Sigmoid colon (tissue), 7 donors: ENCODE results near the gene PCDHB3. TPM values are rescaled to one million over a fixed set of nuclear protein-coding genes. Genes with fewer than 3 reads are reported as not detected.
"Not testable (repeated sequence)": the region's sequence is repeated elsewhere in the genome, so short reads cannot be mapped to it uniquely, and the experiment has no call there.

ENCODE experiments used
- DNase-seq: peaks from one replicate; pipeline ENCODE4 v3.0.0-alpha.2; 2019
- H3K27ac ChIP-seq, 4 donors: fragments of 200-600 bp; sonication (generic); one replicate each; pipeline ENCODE4 v1.5.1; 2016 to 2019; ENCODE audit warnings: mild to moderate bottlenecking in 1 of 4
- H3K27me3 ChIP-seq, 3 donors: fragments of 200-600 bp; sonication (generic); one replicate each; pipeline ENCODE4 v1.5.1; 2019; ENCODE audit warnings: mild to moderate bottlenecking in 1 of 3
- H3K36me3 ChIP-seq, 4 donors: fragments of 200-600 bp; sonication (generic); one replicate each; pipeline ENCODE4 v1.5.1; 2016 to 2019
- H3K4me1 ChIP-seq, 4 donors: fragments of 200-600 bp; sonication (generic); one replicate each; pipeline ENCODE4 v1.5.1; 2017 to 2019
- H3K4me3 ChIP-seq, 4 donors: fragments of 200-600 bp; sonication (generic); one replicate each; pipeline ENCODE4 v1.5.1; 2017 to 2019; ENCODE audit warnings: mild to moderate bottlenecking in 2 of 4, moderate library complexity in 1 of 4
- H3K9me3 ChIP-seq, 4 donors: fragments of 200-600 bp in 3 of 4; sonication (generic) in 3 of 4; one replicate each; pipeline versions ENCODE4 v1.5.1 to v1.6.1; 2013 to 2019
- CTCF ChIP-seq, 4 experiments: fragments of 450-650 bp in 3 of 4; fragments of 200-600 bp in 1 of 4; IDR thresholded peaks; one replicate each; pipeline ENCODE4 v1.5.1; 2016 to 2019; ENCODE audit warnings: antibody characterized with exemption in 4 of 4, mild to moderate bottlenecking in 3 of 4, moderate library complexity in 2 of 4
- EP300 ChIP-seq, 4 donors: sonication (generic); formaldehyde crosslinking; IDR thresholded peaks; one replicate each; pipeline ENCODE4 v1.6.1; 2017; ENCODE audit warnings: antibody characterized with exemption in 4 of 4
- POLR2A ChIP-seq, 2 donors: fragments of 450-650 bp; IDR thresholded peaks; one replicate each; pipeline ENCODE4 v1.6.1; 2016; ENCODE audit warnings: antibody characterized with exemption in 2 of 2, mild to moderate bottlenecking in 2 of 2, moderate library complexity in 2 of 2
- POLR2AphosphoS5 ChIP-seq, 4 donors: sonication (generic); formaldehyde crosslinking; IDR thresholded peaks; one replicate each; pipeline ENCODE4 v1.6.1; 2017; ENCODE audit warnings: antibody characterized with exemption in 4 of 4
- WGBS, 2 donors: extraction: QIAGEN DNeasy Blood & Tissue Kit; methylation state at CpG; one replicate each; pipeline ENCODE4 v1.1.7; 2013; 5-methylcytosine and 5-hydroxymethylcytosine counted together
- intact Hi-C: fragments of 100-400 bp; cut with DNase I; formaldehyde crosslinking; loops from one replicate; pipeline ENCODE4 v1.15.1; 2023
- polyA plus RNA-seq, 3 donors: library from polyadenylated mRNA; stranded (reverse); fragments of 200-250 nt; gene quantifications; one replicate each; pipeline ENCODE4 v1.2.3, GENCODE V29; 2013
- total RNA-seq, 4 donors: library from RNA; depleted of rRNA; stranded (reverse); fragments of >200 nt; gene quantifications; one replicate each; pipeline ENCODE4 v1.1.0, GENCODE V29; 2016
- donor health status: healthy with polysubstance abuse.
- donor health status: Bipolar disorder and iron deficiency.
- donor health status: healthy.

PCDHB3 gene
- total and polyA plus RNA-seq, 7 donors: 0.23 to 4.9 (median 1.8) TPM; not detected in 2

DNA sequence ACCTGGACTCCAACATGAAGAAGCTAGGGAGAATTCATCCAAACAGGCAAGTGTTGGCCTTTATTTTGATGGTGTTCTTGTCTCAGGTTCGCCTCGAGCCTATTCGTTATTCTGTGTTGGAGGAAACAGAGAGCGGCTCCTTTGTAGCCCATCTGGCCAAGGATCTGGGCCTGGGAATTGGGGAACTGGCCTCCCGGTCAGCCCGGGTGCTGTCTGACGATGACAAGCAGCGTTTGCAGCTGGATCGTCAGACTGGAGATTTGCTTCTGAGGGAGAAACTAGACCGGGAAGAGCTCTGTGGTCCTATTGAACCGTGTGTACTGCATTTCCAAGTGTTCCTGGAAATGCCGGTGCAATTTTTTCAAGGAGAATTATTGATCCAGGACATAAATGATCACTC, 21.7 kb downstream of the PCDHB3 start:
- 45 to 60% methylated on average over 12 of the region's 12 CpGs for WGBS, 2 donors
- Histone ChIP-seq H3K36me3 (no peaks in the 10 kb centered on the region), H3K4me1 (no peaks in the 10 kb centered on the region), H3K27me3 (peaks cover 0 to 5% (median 0%) of the 10 kb centered on the region in 3 donors), H3K4me3 (peak overlapping the region; percentile 5 to 33 (median 29)), H3K27ac (peak overlapping the region; percentile 0 to 33 (median 24)), H3K9me3 (peaks cover 2 to 16% (median 5%) of the 10 kb centered on the region in 4 donors)
- TF ChIP-seq EP300 (IDR thresholded peaks at IDR 0.05) (no peak), POLR2A (IDR thresholded peaks at IDR 0.05) (no peak), CTCF (IDR thresholded peaks at IDR 0.05) (no peak), POLR2AphosphoS5 (IDR thresholded peaks at IDR 0.05) (no peak)
- intact Hi-C loops: no loop called here
- DNase-seq: no peak

- H3K36me3 ChIP-seq, DNase-seq, H3K27ac ChIP-seq, H3K27me3 ChIP-seq, H3K4me1 ChIP-seq, intact Hi-C loops: not testable (repeated sequence)
- peak overlapping the region in 1 of 4 donors; percentile 3 for H3K4me3 ChIP-seq
- H3K9me3 ChIP-seq: peaks cover 0 to 11% (median 7%) of the 10 kb centered on the region in 4 donors
- 44 to 72% methylated on average over 68 to 71 of the region's 73 CpGs for WGBS, 2 donors
Observed at GRCh38 chr5:141123396-141124135, 23.3 kb downstream of the PCDHB3 start.

- TF ChIP-seq EP300 (IDR thresholded peaks at IDR 0.05) (no peak), POLR2AphosphoS5 (IDR thresholded peaks at IDR 0.05) (no peak), POLR2A (IDR thresholded peaks at IDR 0.05) (no peak), CTCF (IDR thresholded peaks at IDR 0.05) (no peak)
- intact Hi-C loops: no loop called here
- H3K4me3 ChIP-seq: no peak overlapping the region
- H3K27ac ChIP-seq: no peak overlapping the region
- H3K4me1 ChIP-seq: no peaks in the 10 kb centered on the region
- H3K27me3 ChIP-seq: peaks cover 0 to under 1% (median 0%) of the 10 kb centered on the region in 3 donors
- DNase-seq: no peak
- H3K9me3 ChIP-seq: peaks cover 0 to 11% (median 5%) of the 10 kb centered on the region in 4 donors
- WGBS, 2 donors: 94% methylated on average over 1 of the region's 1 CpG
- H3K36me3 ChIP-seq: no peaks in the 10 kb centered on the region
Observed at GRCh38 chr5:141127305-141127704, 27.0 kb downstream of the PCDHB3 start.

- intact Hi-C loops: no loop called here
- H3K4me1 ChIP-seq: no peaks in the 10 kb centered on the region
- no peak for DNase-seq
- H3K27me3 ChIP-seq: no peaks in the 10 kb centered on the region
- H3K4me3 ChIP-seq: peak within 1 kb of the TSS; percentile 12 to 44 (median 34)
- H3K9me3 ChIP-seq: peaks cover 9 to 42% (median 22%) of the 10 kb centered on the region in 4 donors
- H3K27ac ChIP-seq: no peak within 1 kb of the TSS
- TF ChIP-seq POLR2A (IDR thresholded peaks at IDR 0.05) (no peak), EP300 (IDR thresholded peaks at IDR 0.05) (no peak), CTCF (IDR thresholded peaks at IDR 0.05) (peak in 1 of 4 experiments; percentile 28)
- WGBS, 2 donors: 23 to 43% methylated on average over 22 of the region's 22 CpGs
- no peaks in the 10 kb centered on the region for H3K36me3 ChIP-seq
Observed at GRCh38 chr5:141135030-141135717, 34.9 kb downstream of the PCDHB3 start, which contains the start of gene PCDHB5. PCDHB5 (plus strand) TSS chr5:141135206; CDS start chr5:141135435, 229 bp downstream.

- H3K4me3 ChIP-seq: peak overlapping the region; percentile 12 to 44 (median 34)
- no peak for TF ChIP-seq EP300 (IDR thresholded peaks at IDR 0.05)
- no peak for TF ChIP-seq CTCF (IDR thresholded peaks at IDR 0.05)
- H3K9me3 ChIP-seq: peaks cover 9 to 42% (median 22%) of the 10 kb centered on the region in 4 donors
- no peak overlapping the region for H3K27ac ChIP-seq
- H3K4me1 ChIP-seq: no peaks in the 10 kb centered on the region
- no peak for DNase-seq
- intact Hi-C loops: no loop called here
- WGBS, 2 donors: 49 to 67% methylated on average over 19 of the region's 19 CpGs
- no peaks in the 10 kb centered on the region for H3K36me3 ChIP-seq
- no peaks in the 10 kb centered on the region for H3K27me3 ChIP-seq
Observed at GRCh38 chr5:141135718-141136266, 35.5 kb downstream of the PCDHB3 start.

DNA sequence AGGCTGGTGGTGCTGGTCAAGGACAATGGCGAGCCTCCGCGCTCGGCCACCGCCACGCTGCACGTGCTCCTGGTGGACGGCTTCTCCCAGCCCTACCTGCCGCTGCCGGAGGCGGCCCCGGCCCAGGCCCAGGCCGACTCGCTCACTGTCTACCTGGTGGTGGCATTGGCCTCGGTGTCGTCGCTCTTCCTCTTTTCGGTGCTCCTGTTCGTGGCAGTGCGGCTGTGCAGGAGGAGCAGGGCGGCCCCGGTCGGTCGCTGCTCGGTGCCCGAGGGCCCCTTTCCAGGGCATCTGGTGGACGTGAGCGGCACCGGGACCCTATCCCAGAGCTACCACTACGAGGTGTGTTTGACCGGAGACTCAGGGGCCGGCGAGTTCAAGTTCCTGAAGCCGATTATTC, 37.1 kb downstream of the PCDHB3 start:
- H3K36me3 ChIP-seq, H3K4me3 ChIP-seq, H3K4me1 ChIP-seq, intact Hi-C loops, DNase-seq, H3K27ac ChIP-seq, H3K27me3 ChIP-seq: not testable (repeated sequence)
- H3K9me3 ChIP-seq: peaks cover 9 to 38% (median 22%) of the 10 kb centered on the region in 4 donors
- 48 to 79% methylated on average over 33 to 34 of the region's 34 CpGs for WGBS, 2 donors
